Heart right ventricle (tissue), 16 donors: ENCODE data around the gene SF3A1. TPM values are rescaled to one million over a fixed set of nuclear protein-coding genes. Genes with fewer than 3 reads are reported as not detected.

Experiments
- ATAC-seq, 8 donors: fragments of 200-7000 bp; cut with Tn5 transposase; one replicate each; pipeline ENCODE4 v1.9.1; 2020; ENCODE audit warnings: mild to moderate bottlenecking in 8 of 8, moderate library complexity in 8 of 8, moderate number of reproducible peaks in 1 of 8
- DNase-seq, 2 donors: peaks; one replicate each; pipeline ENCODE4 v3.0.0-alpha.2; 2020
- H3K27ac ChIP-seq, 10 donors: fragments of 200-600 bp; sonication (generic) in 2 of 10; one replicate each; pipeline versions ENCODE4 v1.5.0 to v1.8.0; 2020 to 2022; ENCODE audit warnings: mild to moderate bottlenecking in 3 of 10
- H3K27me3 ChIP-seq, 7 donors: fragments of 200-600 bp; one replicate each; pipeline ENCODE4 v1.8.0; 2021 to 2022; ENCODE audit warnings: mild to moderate bottlenecking in 2 of 7
- H3K36me3 ChIP-seq, 9 donors: fragments of 200-600 bp; sonication (generic) in 1 of 9; one replicate each; pipeline versions ENCODE4 v1.5.0 to v1.8.0; 2020 to 2022; ENCODE audit warnings: mild to moderate bottlenecking in 2 of 9
- H3K4me1 ChIP-seq, 9 donors: fragments of 200-600 bp; sonication (generic) in 1 of 9; one replicate each; pipeline versions ENCODE4 v1.5.0 to v1.8.0; 2020 to 2022; ENCODE audit warnings: mild to moderate bottlenecking in 4 of 9
- H3K4me3 ChIP-seq, 10 donors: fragments of 200-600 bp; sonication (generic) in 2 of 10; one replicate each; pipeline versions ENCODE4 v1.5.0 to v1.8.0; 2020 to 2022; ENCODE audit warnings: mild to moderate bottlenecking in 7 of 10, moderate library complexity in 2 of 10
- H3K9me3 ChIP-seq, 11 donors: fragments of 200-600 bp in 10 of 11; sonication (generic) in 2 of 11; one replicate each; pipeline versions ENCODE4 v1.5.0 to v1.8.0; 2013 to 2022; ENCODE audit warnings: mild to moderate bottlenecking in 2 of 11, control low read depth in 1 of 11, moderate library complexity in 1 of 11
- CTCF ChIP-seq, 9 donors: fragments of 200-600 bp; sonication (generic) in 2 of 9; IDR thresholded peaks; one replicate each; pipeline versions ENCODE4 v1.5.0 to v1.8.0; 2021 to 2022; ENCODE audit warnings: antibody characterized with exemption in 9 of 9, mild to moderate bottlenecking in 5 of 9, moderate library complexity in 1 of 9
- WGBS, 2 donors: extraction: QIAGEN DNeasy Blood & Tissue Kit; methylation state at CpG; one replicate each; pipeline ENCODE4 v1.1.7; 2013; ENCODE audit warnings: inconsistent platforms in 1 of 2; 5-methylcytosine and 5-hydroxymethylcytosine counted together
- intact Hi-C, 10 donors: fragments of 100-400 bp; cut with DNase I; formaldehyde crosslinking; loops; one replicate each; pipeline versions ENCODE4 v1.11.1 to v1.14.2; 2022
- polyA plus RNA-seq, 2 donors: library from polyadenylated mRNA; stranded (reverse); fragments of 200-250 nt; gene quantifications; one replicate each; pipeline ENCODE4 v1.2.3, GENCODE V29; 2013
- total RNA-seq, 10 donors: library from RNA; stranded (reverse); fragmentation: NEBNext Ultra II Directional in 3 of 10; extraction: Animal tissue kit (Norgen Biotek cat#: 25700) in 3 of 10; gene quantifications; one replicate each; pipeline versions ENCODE4 v1.2.1 to v1.2.4, GENCODE V29; 2021 to 2023
- donor health status: Arrhythmogenic right ventricular cardiomyopathy.
- donor health status: ischemic (EF 13 %, LVEDD 7.1; RV severe dilation, severe dysfunction).
- donor health status: healthy with polysubstance abuse.
- donor health status: DM: no; HTN: yes; CAD: no.
- donor health status: DM: no; HTN: no; CAD: no.
- donor health status: ischemic (EF 25% LVEDD 6.9; RV normal size, moderate dysfunction).
- donor health status: ischemic (EF 25% LVEDD 5.7; RV mildly dilated, moderate dysfunction).
- donor health status: healthy.
- donor health status: DM: yes; HTN: yes; CAD: no.
- donor health status: Ischemic cardiomyopathy.
- donor health status: ischemic (EF 35%, LVEDD 5.7; RV mildly dilated, moderate dysfunction).
- donor health status: nonischemic (EF 11% LVEDD 7.7; RV severe dilation, severe dysfunction).
- donor health status: DM: yes; HTN: yes; CAD: no.
- donor health status: PGD.
- donor health status: ischemic (EF 29% LVEDD 5.4; RV normal size, mild dysfunction).
- donor health status: nonischemic (EF 23%, LVEDD 6.1; RV moderate dilation, normal function).

Gene SF3A1
- total and polyA plus RNA-seq, 12 donors, result 13.2 to 132 (median 103) TPM

- ATAC-seq, result no peak
- WGBS, 2 donors, result 69 to 71% methylated on average over 7 of the region's 7 CpGs
- Histone ChIP-seq H3K4me1 (peaks cover 16 to 47% (median 27%) of the 10 kb centered on the region in 9 donors), H3K4me3 (no peak overlapping the region), H3K27me3 (no peaks in the 10 kb centered on the region), H3K9me3 (no peaks in the 10 kb centered on the region), H3K36me3 (peaks cover 0 to 93% (median 25%) of the 10 kb centered on the region in 9 donors), H3K27ac (peak overlapping the region in 1 of 10 donors; percentile 21)
- intact Hi-C loops, result no loop called here
- DNase-seq, result no peak
- no peak for TF ChIP-seq CTCF (IDR thresholded peaks at IDR 0.05)
Measured at GRCh38 chr22:30295576-30295975, 61.1 kb downstream of the SF3A1 start.

DNA sequence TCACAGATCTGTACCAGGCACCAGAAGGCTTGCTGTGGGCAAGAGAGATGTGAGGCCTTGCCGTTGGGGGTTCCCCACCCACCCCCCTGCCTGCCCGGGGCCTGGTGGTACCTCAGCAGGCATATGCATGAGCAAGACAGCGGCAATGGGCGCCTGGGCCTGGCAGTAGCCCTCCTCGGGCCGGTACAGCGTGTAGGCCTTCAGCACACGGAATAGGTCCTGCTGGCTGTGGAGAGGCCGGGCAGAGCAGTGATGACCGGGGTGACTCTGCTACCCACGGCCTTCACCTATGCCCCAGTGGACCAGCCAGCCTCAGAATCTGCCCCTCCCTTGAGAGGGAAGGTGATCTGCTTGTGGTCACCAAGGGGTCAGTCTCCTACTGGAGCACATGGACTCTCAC lies 61.9 kb downstream of the SF3A1 start:
- Histone ChIP-seq H3K4me1 (peaks cover 18 to 47% (median 30%) of the 10 kb centered on the region in 9 donors), H3K9me3 (no peaks in the 10 kb centered on the region), H3K27ac (no peak overlapping the region), H3K4me3 (no peak overlapping the region), H3K36me3 (peaks cover 0 to 86% (median 25%) of the 10 kb centered on the region in 9 donors), H3K27me3 (no peaks in the 10 kb centered on the region)
- no peak for ATAC-seq
- TF ChIP-seq CTCF (IDR thresholded peaks at IDR 0.05), result no peak
- intact Hi-C loops, result no loop called here
- 94 to 95% methylated on average over 11 of the region's 11 CpGs for WGBS, 2 donors
- no peak for DNase-seq

GRCh38 chr22:30294066-30294465 lies 62.6 kb downstream of the SF3A1 start:
- 97% methylated on average over 9 of the region's 9 CpGs for WGBS, 2 donors
- no peak overlapping the region for H3K27ac ChIP-seq
- DNase-seq (no peak), ATAC-seq (no peak)
- no peak for TF ChIP-seq CTCF (IDR thresholded peaks at IDR 0.05)
- intact Hi-C loops, result no loop called here
- no peak overlapping the region for H3K4me3 ChIP-seq
- H3K36me3 ChIP-seq, result peaks cover 0 to 78% (median 22%) of the 10 kb centered on the region in 9 donors
- H3K4me1 ChIP-seq, result peaks cover 17 to 43% (median 32%) of the 10 kb centered on the region in 9 donors
- no peaks in the 10 kb centered on the region for H3K9me3 ChIP-seq
- no peaks in the 10 kb centered on the region for H3K27me3 ChIP-seq

GRCh38 chr22:30293026-30293425 lies 63.7 kb downstream of the SF3A1 start:
- TF ChIP-seq CTCF (IDR thresholded peaks at IDR 0.05), result no peak
- Histone ChIP-seq H3K36me3 (peaks cover 0 to 68% (median 20%) of the 10 kb centered on the region in 9 donors), H3K4me1 (peaks cover 17 to 43% (median 35%) of the 10 kb centered on the region in 9 donors), H3K27me3 (no peaks in the 10 kb centered on the region), H3K27ac (peak overlapping the region in 4 of 10 donors; percentile 93 to 98 (median 94)), H3K4me3 (no peak overlapping the region), H3K9me3 (no peaks in the 10 kb centered on the region)
- no peak for DNase-seq
- intact Hi-C loops, result no loop called here
- ATAC-seq, result no peak
- 94 to 96% methylated on average over 7 of the region's 7 CpGs for WGBS, 2 donors
